Measurements from ENCODE around the gene TLR1.
A peak's percentile ranks its signal among the peaks of the same experiment; 100 is the strongest.
"Not testable (repeated sequence)": the region's sequence is repeated elsewhere in the genome, so short reads cannot be mapped to it uniquely, and the experiment has no call there.

TLR1 gene

DNA sequence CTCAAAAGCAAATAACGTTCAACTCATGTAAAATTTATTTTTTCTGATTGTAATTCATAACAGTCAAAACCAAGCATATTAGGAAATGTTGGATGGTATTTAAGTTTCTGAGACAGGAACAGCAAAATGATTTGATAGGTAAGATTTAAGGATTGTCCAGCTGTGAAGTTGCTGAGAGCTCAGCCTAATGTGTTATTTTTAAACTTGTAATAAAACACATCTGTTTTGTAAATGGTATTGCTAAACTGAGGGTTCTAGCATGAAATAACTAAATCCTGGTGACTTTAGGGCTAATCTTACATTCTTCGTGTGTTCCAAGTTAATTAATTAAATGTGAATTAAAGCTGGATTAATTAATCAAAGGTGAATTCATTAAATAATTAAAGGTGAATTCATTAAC lies 35.1 kb downstream of the TLR1 start:
- no peaks in the 10 kb centered on the region for H3K79me1 ChIP-seq (replicated peaks; ENCODE audit: low read length, poor library complexity, severe bottlenecking)
- no peaks in the 10 kb centered on the region for H3K36me3 ChIP-seq (ENCODE audit: control insufficient read depth in 1 of 2, insufficient read depth in 2 of 2, low read depth in 1 of 2, low read length in 2 of 2)
- H3K4me3 ChIP-seq (ENCODE audit: insufficient read depth in 1 of 2, low read depth in 1 of 2, low read length in 2 of 2): no peak overlapping the region
- no peak overlapping the region for H3K4me2 ChIP-seq (ENCODE audit: low read length, poor library complexity, severe bottlenecking)
- H3K23ac ChIP-seq (ENCODE audit: low read length in 2 of 2): no peak overlapping the region
- no peak overlapping the region for H4K8ac ChIP-seq (ENCODE audit: low read length)
- no peak overlapping the region for H3K14ac ChIP-seq (ENCODE audit: low read length in 2 of 2)
- no peak overlapping the region for H2BK5ac ChIP-seq (ENCODE audit: low read depth, low read length, poor library complexity, severe bottlenecking)
- H3K4ac ChIP-seq (ENCODE audit: low read depth in 1 of 2, low read length in 2 of 2): no peak overlapping the region
- H3K9me3 ChIP-seq (ENCODE audit: control insufficient read depth, low read length): no peaks in the 10 kb centered on the region
- no peak overlapping the region for H3K27ac ChIP-seq (ENCODE audit: low read length, poor library complexity, severe bottlenecking)
- H2BK12ac ChIP-seq (ENCODE audit: low read length in 2 of 2): no peak overlapping the region
- no peak overlapping the region for H3K18ac ChIP-seq (ENCODE audit: low read depth in 1 of 2, low read length in 2 of 2)
- H2AFZ ChIP-seq (ENCODE audit: low read depth, low read length): no peak overlapping the region
- H2BK120ac ChIP-seq (ENCODE audit: low read depth, low read length): no peak overlapping the region
- H3K27me3 ChIP-seq (ENCODE audit: control insufficient read depth in 1 of 2, insufficient read depth in 1 of 2, low read length in 2 of 2): no peaks in the 10 kb centered on the region
- no peak overlapping the region for H2BK15ac ChIP-seq (ENCODE audit: low read depth, poor library complexity, severe bottlenecking)
- WGBS: no CpG with 5 or more reads among the region's 2 CpGs
- H3K9ac ChIP-seq (ENCODE audit: low read length): peak overlapping the region; percentile 53
- no peak overlapping the region for H4K91ac ChIP-seq (ENCODE audit: low read length)
- DNase-seq: no peak
- H2AK5ac ChIP-seq (ENCODE audit: low read length, severe bottlenecking): no peak overlapping the region
- peaks cover 5% of the 10 kb centered on the region for H3K4me1 ChIP-seq (ENCODE audit: control insufficient read depth, insufficient read depth, low read depth, low read length)

- H3K4me1 ChIP-seq (ENCODE audit: control insufficient read depth, insufficient read depth, low read depth, low read length): peaks cover 5% of the 10 kb centered on the region
- no peak overlapping the region for H4K91ac ChIP-seq (ENCODE audit: low read length)
- 37% methylated on average over 4 of the region's 5 CpGs for WGBS
Measured at GRCh38 chr4:38768968-38769394, 35.6 kb downstream of the TLR1 start.

DNA sequence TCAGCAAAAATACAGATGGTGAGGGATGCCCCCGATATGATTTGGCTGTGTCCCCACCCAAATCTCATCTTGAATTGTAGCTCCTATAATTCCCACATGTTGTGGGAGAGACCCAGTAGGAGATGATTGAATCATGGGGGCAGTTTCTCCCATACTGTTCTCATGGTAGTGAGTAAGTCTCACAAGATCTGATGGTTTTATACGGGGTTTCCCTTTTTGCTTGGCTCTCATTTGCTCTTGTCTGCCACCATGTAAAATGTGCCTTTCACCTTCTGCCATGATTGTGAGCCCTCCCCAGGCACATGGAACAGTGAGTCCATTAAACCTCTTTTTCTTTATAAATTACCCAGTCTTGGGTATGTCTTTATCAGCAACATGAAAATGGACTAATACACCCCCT lies 37.7 kb downstream of the TLR1 start:
- H3K27ac ChIP-seq (ENCODE audit: low read length, poor library complexity, severe bottlenecking); H2BK5ac ChIP-seq (ENCODE audit: low read depth, low read length, poor library complexity, severe bottlenecking); H3K36me3 ChIP-seq (ENCODE audit: control insufficient read depth in 1 of 2, insufficient read depth in 2 of 2, low read depth in 1 of 2, low read length in 2 of 2); H2BK12ac ChIP-seq (ENCODE audit: low read length in 2 of 2); H2AK5ac ChIP-seq (ENCODE audit: low read length, severe bottlenecking); H4K8ac ChIP-seq (ENCODE audit: low read length); H3K4me1 ChIP-seq (ENCODE audit: control insufficient read depth, insufficient read depth, low read depth, low read length); H3K4me3 ChIP-seq (ENCODE audit: insufficient read depth in 1 of 2, low read depth in 1 of 2, low read length in 2 of 2); DNase-seq; H2BK15ac ChIP-seq (ENCODE audit: low read depth, poor library complexity, severe bottlenecking); H3K4ac ChIP-seq (ENCODE audit: low read depth in 1 of 2, low read length in 2 of 2); H2AFZ ChIP-seq (ENCODE audit: low read depth, low read length); H2BK120ac ChIP-seq (ENCODE audit: low read depth, low read length); H3K4me2 ChIP-seq (ENCODE audit: low read length, poor library complexity, severe bottlenecking); H3K9me3 ChIP-seq (ENCODE audit: control insufficient read depth, low read length); H3K27me3 ChIP-seq (ENCODE audit: control insufficient read depth in 1 of 2, insufficient read depth in 1 of 2, low read length in 2 of 2); H3K79me1 ChIP-seq (replicated peaks; ENCODE audit: low read length, poor library complexity, severe bottlenecking); H3K18ac ChIP-seq (ENCODE audit: low read depth in 1 of 2, low read length in 2 of 2); H3K9ac ChIP-seq (ENCODE audit: low read length); H3K14ac ChIP-seq (ENCODE audit: low read length in 2 of 2); H4K91ac ChIP-seq (ENCODE audit: low read length); H3K23ac ChIP-seq (ENCODE audit: low read length in 2 of 2): not testable (repeated sequence)
- 92% methylated on average over 1 of the region's 2 CpGs for WGBS

More at GRCh38 chr4:38768968-38769394, 35.6 kb downstream of the TLR1 start:
- Histone ChIP-seq H2BK5ac (ENCODE audit: low read depth, low read length, poor library complexity, severe bottlenecking) (no peak overlapping the region), H3K9me3 (ENCODE audit: control insufficient read depth, low read length) (no peaks in the 10 kb centered on the region), H3K27me3 (ENCODE audit: control insufficient read depth in 1 of 2, insufficient read depth in 1 of 2, low read length in 2 of 2) (no peaks in the 10 kb centered on the region), H3K14ac (ENCODE audit: low read length in 2 of 2) (no peak overlapping the region), H2AK5ac (ENCODE audit: low read length, severe bottlenecking) (no peak overlapping the region), H2BK15ac (ENCODE audit: low read depth, poor library complexity, severe bottlenecking) (no peak overlapping the region), H3K9ac (ENCODE audit: low read length) (peak overlapping the region; percentile 53), H3K4me3 (ENCODE audit: insufficient read depth in 1 of 2, low read depth in 1 of 2, low read length in 2 of 2) (no peak overlapping the region), H3K79me1 (replicated peaks; ENCODE audit: low read length, poor library complexity, severe bottlenecking) (no peaks in the 10 kb centered on the region), H2BK12ac (ENCODE audit: low read length in 2 of 2) (no peak overlapping the region), H3K4me2 (ENCODE audit: low read length, poor library complexity, severe bottlenecking) (peak overlapping the region; percentile 28), H3K18ac (ENCODE audit: low read depth in 1 of 2, low read length in 2 of 2) (no peak overlapping the region), H3K4ac (ENCODE audit: low read depth in 1 of 2, low read length in 2 of 2) (no peak overlapping the region), H3K23ac (ENCODE audit: low read length in 2 of 2) (no peak overlapping the region), H3K27ac (ENCODE audit: low read length, poor library complexity, severe bottlenecking) (no peak overlapping the region), H2AFZ (ENCODE audit: low read depth, low read length) (no peak overlapping the region), H3K36me3 (ENCODE audit: control insufficient read depth in 1 of 2, insufficient read depth in 2 of 2, low read depth in 1 of 2, low read length in 2 of 2) (no peaks in the 10 kb centered on the region), H2BK120ac (ENCODE audit: low read depth, low read length) (no peak overlapping the region), H4K8ac (ENCODE audit: low read length) (no peak overlapping the region)
- peak; percentile 26 for DNase-seq

- Histone ChIP-seq H2AFZ (ENCODE audit: low read depth, low read length) (no peak overlapping the region), H3K14ac (ENCODE audit: low read length in 2 of 2) (no peak overlapping the region), H2BK120ac (ENCODE audit: low read depth, low read length) (no peak overlapping the region), H3K79me1 (replicated peaks; ENCODE audit: low read length, poor library complexity, severe bottlenecking) (no peaks in the 10 kb centered on the region), H3K27ac (ENCODE audit: low read length, poor library complexity, severe bottlenecking) (no peak overlapping the region), H2BK5ac (ENCODE audit: low read depth, low read length, poor library complexity, severe bottlenecking) (no peak overlapping the region), H4K91ac (ENCODE audit: low read length) (no peak overlapping the region), H3K23ac (ENCODE audit: low read length in 2 of 2) (no peak overlapping the region), H2AK5ac (ENCODE audit: low read length, severe bottlenecking) (no peak overlapping the region), H3K4me2 (ENCODE audit: low read length, poor library complexity, severe bottlenecking) (no peak overlapping the region), H2BK12ac (ENCODE audit: low read length in 2 of 2) (peak overlapping the region in 1 of 2 experiments; percentile 32), H2BK15ac (ENCODE audit: low read depth, poor library complexity, severe bottlenecking) (no peak overlapping the region), H3K9ac (ENCODE audit: low read length) (no peak overlapping the region), H3K4me1 (ENCODE audit: control insufficient read depth, insufficient read depth, low read depth, low read length) (peaks cover 5% of the 10 kb centered on the region), H3K36me3 (ENCODE audit: control insufficient read depth in 1 of 2, insufficient read depth in 2 of 2, low read depth in 1 of 2, low read length in 2 of 2) (no peaks in the 10 kb centered on the region), H4K8ac (ENCODE audit: low read length) (no peak overlapping the region), H3K9me3 (ENCODE audit: control insufficient read depth, low read length) (no peaks in the 10 kb centered on the region), H3K4me3 (ENCODE audit: insufficient read depth in 1 of 2, low read depth in 1 of 2, low read length in 2 of 2) (no peak overlapping the region), H3K18ac (ENCODE audit: low read depth in 1 of 2, low read length in 2 of 2) (no peak overlapping the region), H3K4ac (ENCODE audit: low read depth in 1 of 2, low read length in 2 of 2) (no peak overlapping the region), H3K27me3 (ENCODE audit: control insufficient read depth in 1 of 2, insufficient read depth in 1 of 2, low read length in 2 of 2) (no peaks in the 10 kb centered on the region)
- WGBS: 53% methylated on average over 3 of the region's 3 CpGs
- peak; percentile 62 for DNase-seq
Measured at GRCh38 chr4:38765382-38765781, 39.2 kb downstream of the TLR1 start.

All from mesenchymal stem cell (in vitro differentiated cells and primary cell).